CD4-positive, alpha-beta T cell treated with Interleukin-2 at 100 ng/mL for 4 hours (primary cell): ENCODE data around the gene LMLN.
"Not testable (repeated sequence)": the region's sequence is repeated elsewhere in the genome, so short reads cannot be mapped to it uniquely, and the experiment has no call there.

Experiments
- DNase-seq: peaks from one replicate; pipeline ENCODE4 v3.0.0-alpha.2; 2020; ENCODE audit warnings: low spot score

The LMLN gene

GRCh38 chr3:198079771-198080520 lies 119.9 kb downstream of the LMLN start:
- peak; percentile 24 for DNase-seq

- peak; percentile 70 for DNase-seq
Observed at GRCh38 chr3:198080521-198081384, 120.7 kb downstream of the LMLN start.

GRCh38 chr3:198081421-198081844 lies 121.4 kb downstream of the LMLN start:
- DNase-seq, result no peak

GRCh38 chr3:198082226-198082625 lies 122.2 kb downstream of the LMLN start:
- not testable (repeated sequence) for DNase-seq

- no peak for DNase-seq
Observed at GRCh38 chr3:198088421-198088955, 128.5 kb downstream of the LMLN start.

- no peak for DNase-seq
Observed at GRCh38 chr3:198090795-198091332, 130.8 kb downstream of the LMLN start.

GRCh38 chr3:198092276-198092675 lies 132.3 kb downstream of the LMLN start:
- DNase-seq, result no peak

- DNase-seq, result no peak
Observed at GRCh38 chr3:198093112-198093679, 133.2 kb downstream of the LMLN start.
